HCT116 (cell line): ENCODE data around the gene EYA2. TPM values are rescaled to one million over a fixed set of nuclear protein-coding genes. Genes with fewer than 3 reads are reported as not detected.

ENCODE experiments used
- ATAC-seq: fragments of 200-7000 bp; cut with Tn5 transposase; 2 replicates; pipeline ENCODE4 v1.9.1; 2020; ENCODE audit warnings: mild to moderate bottlenecking, moderate library complexity
- BruUV-seq: library from RNA; stranded (reverse); fragments of 400-500 nt; replicated peaks from 2 replicates; lab custom pipeline; 2021; lab: Mats Ljungman, UMichigan
- CTCF ChIA-PET: fragments of 300-600 bp; sonication (Branson Sonifier 250); formaldehyde crosslinking; loops from one replicate; lab custom pipeline; 2021; ENCODE audit warnings: antibody characterized with exemption; lab: Charles Lee
- POLR2A ChIA-PET: fragments of 300-600, 350-600 bp; sonication (Branson Sonifier 250); formaldehyde crosslinking; loops from one replicate; lab custom pipeline; 2021; ENCODE audit warnings: antibody characterized with exemption; lab: Charles Lee
- RAD21 ChIA-PET, 2 experiments: fragments of 300-600 bp; sonication (Branson Sonifier 250); formaldehyde crosslinking; loops; one replicate each; lab custom pipeline; 2023; ENCODE audit warnings: low total read pairs in 2 of 2; ENCODE audit not compliant: uncharacterized antibody in 2 of 2, unreplicated experiment in 2 of 2, low non-redundant PET in 1 of 2; lab: Charles Lee
- DNase-seq: peaks from one replicate; pipeline ENCODE4 v3.0.0-alpha.2; 2010; ENCODE audit warnings: low read depth, low spot score
- H2AFZ ChIP-seq: fragments of 200-600 bp; shearing (Covaris generic), sonication (generic); 2 replicates; pipeline ENCODE4 v1.6.1; 2017; ENCODE audit warnings: low read depth, mixed run types, mixed read lengths, antibody characterized with exemption, low read length; ENCODE audit not compliant: poor library complexity, severe bottlenecking
- H3K27ac ChIP-seq: 2 replicates; pipeline ENCODE4 v1.5.1; 2012; ENCODE audit warnings: low read depth, low read length
- H3K27me3 ChIP-seq: fragments of 200-600 bp; sonication (generic); 2 replicates; pipeline ENCODE4 v1.6.1; 2016; ENCODE audit warnings: mixed run types, low read length, mixed read lengths; ENCODE audit not compliant: insufficient read depth
- H3K36me3 ChIP-seq, 2 experiments: fragments of 200-500 bp in 1 of 2; fragments of 200-600 bp in 1 of 2; sonication (Bioruptor generic) in 1 of 2; sonication (generic) in 1 of 2; 2 replicates each; pipeline versions ENCODE4 v1.5.1 to v1.6.1; 2014 to 2016; ENCODE audit warnings: low read length in 2 of 2, inconsistent platforms in 1 of 2, mixed read lengths in 1 of 2, mixed run types in 1 of 2; ENCODE audit not compliant: insufficient read depth in 2 of 2, control insufficient read depth in 1 of 2
- H3K4me1 ChIP-seq, 2 experiments: fragments of 200-600 bp in 1 of 2; sonication (generic) in 1 of 2; 2 replicates each; pipeline versions ENCODE4 v1.5.1 to v1.6.1; 2012 to 2017; ENCODE audit warnings: low read length in 2 of 2, inconsistent platforms in 1 of 2, mild to moderate bottlenecking in 1 of 2, mixed read lengths in 1 of 2, mixed run types in 1 of 2, moderate library complexity in 1 of 2; ENCODE audit not compliant: insufficient read depth in 2 of 2, control insufficient read depth in 1 of 2
- H3K4me2 ChIP-seq: fragments of 200-600 bp; sonication (generic); 2 replicates; pipeline ENCODE4 v1.6.1; 2017; ENCODE audit warnings: mixed run types, low read length, mixed read lengths
- H3K4me3 ChIP-seq, 2 experiments: fragments of 200-600 bp in 1 of 2; sonication (generic) in 1 of 2; replicated peaks in 1 of 2; 2 replicates each; pipeline ENCODE4 v1.5.1; 2011 to 2016; ENCODE audit warnings: low read length in 2 of 2, control low read depth in 1 of 2, low read depth in 1 of 2, mild to moderate bottlenecking in 1 of 2, mixed read lengths in 1 of 2, mixed run types in 1 of 2
- H3K79me2 ChIP-seq: fragments of 200-600 bp; sonication (generic); 2 replicates; pipeline ENCODE4 v1.6.1; 2017; ENCODE audit warnings: mild to moderate bottlenecking, mixed run types, low read length, moderate library complexity, mixed read lengths; ENCODE audit not compliant: insufficient read depth
- H3K9ac ChIP-seq: fragments of 200-600 bp; sonication (generic); 2 replicates; pipeline ENCODE4 v1.6.1; 2016; ENCODE audit warnings: low read length, mixed read lengths
- H3K9me2 ChIP-seq: fragments of 200-600 bp; sonication (generic), shearing (Covaris generic); 2 replicates; pipeline ENCODE4 v1.6.1; 2017; ENCODE audit warnings: mixed run types, mild to moderate bottlenecking, moderate library complexity; ENCODE audit not compliant: insufficient read depth
- H3K9me3 ChIP-seq, 2 experiments: fragments of 200-500 bp in 1 of 2; fragments of 200-600 bp in 1 of 2; sonication (Bioruptor generic) in 1 of 2; sonication (generic) in 1 of 2; 2 replicates each; pipeline ENCODE4 v1.6.1; 2014 to 2017; ENCODE audit warnings: low read length in 2 of 2, mixed read lengths in 2 of 2, inconsistent platforms in 1 of 2, low read depth in 1 of 2, mild to moderate bottlenecking in 1 of 2, mixed run types in 1 of 2, moderate library complexity in 1 of 2; ENCODE audit not compliant: control insufficient read depth in 1 of 2, insufficient read depth in 1 of 2
- H4K20me1 ChIP-seq: fragments of 200-600 bp; sonication (generic), shearing (Covaris generic); 2 replicates; pipeline ENCODE4 v1.6.1; 2017; ENCODE audit warnings: mixed run types, mild to moderate bottlenecking, moderate library complexity; ENCODE audit not compliant: insufficient read depth
- CBX3 ChIP-seq: IDR thresholded peaks from 2 replicates; pipeline ENCODE4 v1.6.1; 2012; ENCODE audit warnings: low read depth
- CTCF ChIP-seq, 3 experiments: fragments of 200-600 bp in 1 of 3; sonication (generic) in 1 of 3; IDR thresholded peaks in 2 of 3; conservative IDR thresholded peaks in 1 of 3; 2 replicates each; pipeline ENCODE4 v1.5.1; 2012 to 2017; ENCODE audit warnings: low read depth in 2 of 3, low read length in 2 of 3, antibody characterized with exemption in 1 of 3, borderline replicate concordance in 1 of 3, control low read depth in 1 of 3, mild to moderate bottlenecking in 1 of 3, mixed read lengths in 1 of 3, mixed run types in 1 of 3, moderate library complexity in 1 of 3; ENCODE audit not compliant: insufficient read depth in 1 of 3
- SIN3A ChIP-seq: IDR thresholded peaks from 2 replicates; pipeline ENCODE4 v1.6.1; 2012; ENCODE audit warnings: low read depth
- YY1 ChIP-seq: IDR thresholded peaks from 2 replicates; pipeline ENCODE4 v1.6.1; 2011; ENCODE audit warnings: low read length, low read depth, moderate library complexity, mild to moderate bottlenecking; ENCODE audit not compliant: insufficient replicate concordance; ENCODE audit errors: extremely low read depth
- ZFX ChIP-seq: fragments of 450-650 bp; IDR thresholded peaks from 2 replicates; pipeline ENCODE4 v1.6.1; 2017
- ZNF274 ChIP-seq: fragments of 200-500 bp; sonication (Bioruptor generic); IDR thresholded peaks from 2 replicates; pipeline ENCODE4 v1.6.1; 2014; ENCODE audit warnings: mild to moderate bottlenecking, low read depth, low read length, inconsistent platforms
- intact Hi-C: fragments of 100-400 bp; cut with micrococcal nuclease; formaldehyde crosslinking; loops from 2 replicates; pipeline ENCODE4 v1.10.0; 2022
- total RNA-seq: library from RNA; stranded (reverse); gene quantifications from one replicate; pipeline ENCODE4 v1.2.1, GENCODE V29; 2021; ENCODE audit not compliant: unreplicated experiment

Gene EYA2
- total RNA-seq, 1 experiment from 2014 or later, result not detected

GRCh38 chr20:47038566-47039560 is 144.2 kb downstream of the EYA2 start (continued):
- TF ChIP-seq CTCF (IDR thresholded peaks at IDR 0.05 in 2 of 3, conservative IDR thresholded peaks at IDR 0.05 in 1 of 3; ENCODE audit: borderline replicate concordance in 1 of 3, insufficient read depth in 1 of 3, low read depth in 2 of 3, low read length in 2 of 3) (no peak), YY1 (no peak), ZFX (no peak), CBX3 (no peak), ZNF274 (no peak), SIN3A (no peak)

- no peaks in the 10 kb centered on the region for H3K79me2 ChIP-seq
- no peaks in the 10 kb centered on the region for H3K4me1 ChIP-seq
- no peaks in the 10 kb centered on the region for H3K36me3 ChIP-seq
- H2AFZ ChIP-seq, result no peak overlapping the region
- ChIA-PET POLR2A (no interaction called here), RAD21 (no interaction called here), CTCF (no interaction called here)
- intact Hi-C loops, result no loop called here
- H4K20me1 ChIP-seq, result no peaks in the 10 kb centered on the region
- no peak overlapping the region for H3K27ac ChIP-seq
- no peaks in the 10 kb centered on the region for H3K27me3 ChIP-seq
- TF ChIP-seq ZFX, result no peak
- DNase-seq, result no peak
- H3K9me3 ChIP-seq, result no peaks in the 10 kb centered on the region
- H3K4me3 ChIP-seq, result no peak overlapping the region
- no peak overlapping the region for H3K9ac ChIP-seq
- no peak for ATAC-seq
- no TSS peak for BruUV-seq
- H3K9me2 ChIP-seq, result no peaks in the 10 kb centered on the region
- H3K4me2 ChIP-seq, result no peak overlapping the region
Observed at GRCh38 chr20:47040506-47041125, 146.0 kb downstream of the EYA2 start.
